GM12878 (cell line): ENCODE data around the gene UNC13A. TPM values are rescaled to one million over a fixed set of nuclear protein-coding genes. Genes with fewer than 3 reads are reported as not detected.

ENCODE experiments used
- ATAC-seq: fragments of 200-7000 bp; cut with Tn5 transposase; 3 replicates; pipeline ENCODE4 v1.9.1; 2020; ENCODE audit warnings: mild to moderate bottlenecking, moderate library complexity
- BruUV-seq: library from RNA; stranded (reverse); fragments of 400-500 nt; replicated peaks from 2 replicates; lab custom pipeline; 2021; lab: Mats Ljungman, UMichigan
- CTCF ChIA-PET: fragments of 300-600 bp; sonication (Branson Sonifier 250); formaldehyde crosslinking; extraction: SDS; loops from one replicate; lab custom pipeline; 2021; ENCODE audit warnings: inconsistent platforms; lab: Yijun Ruan, JAX
- POLR2A ChIA-PET: fragments of 350-600 bp; formaldehyde crosslinking; extraction: SDS; loops from one replicate; lab custom pipeline; 2021; ENCODE audit warnings: inconsistent platforms; lab: Charles Lee
- RAD21 ChIA-PET: fragments of 300-600 bp; sonication (Branson Sonifier 250); formaldehyde crosslinking; loops from one replicate; lab custom pipeline; 2023; ENCODE audit warnings: antibody characterized with exemption; ENCODE audit not compliant: unreplicated experiment; lab: Charles Lee
- SMC1A ChIA-PET: fragments of 300-600 bp; sonication (Branson Sonifier 250); formaldehyde crosslinking; loops from one replicate; lab custom pipeline; 2023; ENCODE audit not compliant: unreplicated experiment, uncharacterized antibody; lab: Charles Lee
- DNase-seq: peaks from one replicate; pipeline ENCODE4 v3.0.0-alpha.2; 2011; ENCODE audit warnings: low read depth, low spot score
- FAIRE-seq: peaks from 3 replicates; lab custom pipeline; 2011; peaks lifted over from hg19 to GRCh38; lab: Jason Lieb, UNC
- H2AFZ ChIP-seq: 2 replicates; pipeline ENCODE4 v1.6.0; 2011; ENCODE audit warnings: low read depth, low read length, control low read depth; ENCODE audit not compliant: control insufficient read depth
- H3K27ac ChIP-seq: 2 replicates; pipeline ENCODE4 v1.5.1; 2011; ENCODE audit warnings: control low read depth; ENCODE audit not compliant: control insufficient read depth, insufficient read depth
- H3K27me3 ChIP-seq, 2 experiments: replicated peaks in 1 of 2; 2 replicates each; pipeline versions ENCODE4 v1.6.0 to v1.6.1; 2011; ENCODE audit warnings: low read length in 1 of 2; ENCODE audit not compliant: control insufficient read depth in 2 of 2, insufficient read depth in 2 of 2
- H3K36me3 ChIP-seq, 2 experiments: 2 replicates each; pipeline ENCODE4 v1.5.1; 2011; ENCODE audit warnings: low read length in 1 of 2; ENCODE audit not compliant: control insufficient read depth in 2 of 2, insufficient read depth in 2 of 2
- H3K4me1 ChIP-seq: 2 replicates; pipeline ENCODE4 v1.6.1; 2011; ENCODE audit warnings: mild to moderate bottlenecking, low read length, moderate library complexity, mixed read lengths; ENCODE audit not compliant: control insufficient read depth, insufficient read depth
- H3K4me2 ChIP-seq: 2 replicates; pipeline ENCODE4 v1.6.0; 2011; ENCODE audit warnings: control low read depth; ENCODE audit not compliant: control insufficient read depth, insufficient read depth
- H3K4me3 ChIP-seq: fragments of 200-600 bp; sonication (generic); 2 replicates; pipeline ENCODE4 v1.5.1; 2016
- H3K79me2 ChIP-seq: 2 replicates; pipeline ENCODE4 v1.6.0; 2011; ENCODE audit warnings: low read length; ENCODE audit not compliant: control insufficient read depth, insufficient read depth
- H3K9ac ChIP-seq: 2 replicates; pipeline ENCODE4 v1.8.0; 2011; ENCODE audit warnings: low read length, control low read depth, mixed read lengths; ENCODE audit not compliant: control insufficient read depth, insufficient read depth
- H3K9me3 ChIP-seq: replicated peaks from 3 replicates; pipeline ENCODE4 v1.5.1; 2011; ENCODE audit warnings: mild to moderate bottlenecking, low read length; ENCODE audit not compliant: control insufficient read depth, insufficient read depth
- H4K20me1 ChIP-seq: 2 replicates; pipeline ENCODE4 v1.6.0; 2011; ENCODE audit not compliant: control insufficient read depth, insufficient read depth
- CBFB ChIP-seq: IDR thresholded peaks from 2 replicates; pipeline ENCODE4 v1.6.1; 2016; ENCODE audit warnings: antibody characterized with exemption, low read depth
- EGR1 ChIP-seq, 2 experiments: IDR thresholded peaks; 1 replicate in 1 of 2; 2 replicates in 1 of 2; pipeline ENCODE4 v1.6.1; 2011 to 2012; ENCODE audit warnings: low read depth in 2 of 2, low read length in 2 of 2, borderline replicate concordance in 1 of 2, mild to moderate bottlenecking in 1 of 2, moderate library complexity in 1 of 2
- MYB ChIP-seq: fragments of 150-350 bp; IDR thresholded peaks from 2 replicates; pipeline ENCODE4 v1.6.1; 2014; ENCODE audit warnings: mild to moderate bottlenecking, low read depth, low read length, borderline replicate concordance
- NBN ChIP-seq: fragments of 450-650 bp; IDR thresholded peaks from 2 replicates; pipeline ENCODE4 v1.6.1; 2016
- NFIC ChIP-seq: IDR thresholded peaks from 2 replicates; pipeline ENCODE4 v1.6.1; 2012; ENCODE audit warnings: low read depth, mild to moderate bottlenecking, inconsistent platforms, low read length, moderate library complexity
- NFYA ChIP-seq: IDR thresholded peaks from 2 replicates; pipeline ENCODE4 v1.6.1; 2011; ENCODE audit warnings: low read depth, mild to moderate bottlenecking, low read length, improper control_type of control experiment, borderline replicate concordance
- NFYB ChIP-seq: IDR thresholded peaks from 2 replicates; pipeline ENCODE4 v1.6.1; 2011; ENCODE audit warnings: low read depth, mild to moderate bottlenecking, low read length, improper control_type of control experiment, moderate library complexity; ENCODE audit not compliant: insufficient read depth
- PRDM15 ChIP-seq: fragments of 450-650 bp; formaldehyde crosslinking; IDR thresholded peaks from 2 replicates; pipeline ENCODE4 v1.4.0; 2020; ENCODE audit warnings: mild to moderate bottlenecking, moderate library complexity
- RAD51 ChIP-seq: fragments of 450-650 bp; IDR thresholded peaks from 2 replicates; pipeline ENCODE4 v1.6.1; 2016; ENCODE audit warnings: moderate library complexity, mild to moderate bottlenecking, inconsistent platforms
- RCOR1 ChIP-seq: conservative IDR thresholded peaks from 2 replicates; pipeline ENCODE4 v1.6.1; 2012; ENCODE audit warnings: low read depth, low read length, improper control_type of control experiment
- SREBF2 ChIP-seq: IDR thresholded peaks from 2 replicates; pipeline ENCODE4 v1.6.1; 2012; ENCODE audit warnings: mild to moderate bottlenecking, low read length
- TBL1XR1 ChIP-seq: IDR thresholded peaks from 2 replicates; pipeline ENCODE4 v1.6.1; 2012; ENCODE audit warnings: low read depth, low read length, improper control_type of control experiment
- TCF7 ChIP-seq: IDR thresholded peaks from 2 replicates; pipeline ENCODE4 v1.6.1; 2014; ENCODE audit warnings: antibody characterized with exemption, borderline replicate concordance
- ZBTB11 ChIP-seq: fragments of 450-650 bp; formaldehyde crosslinking; IDR thresholded peaks from 2 replicates; pipeline ENCODE4 v1.5.0; 2022; ENCODE audit warnings: mild to moderate bottlenecking, missing genetic modification characterization
- ZBTB33 ChIP-seq: fragments of 450-650 bp; IDR thresholded peaks from 2 replicates; pipeline ENCODE4 v1.6.1; 2017; ENCODE audit warnings: mild to moderate bottlenecking
- ZSCAN29 ChIP-seq: fragments of 450-650 bp; IDR thresholded peaks from 2 replicates; pipeline ENCODE4 v1.6.1; 2017; ENCODE audit warnings: mild to moderate bottlenecking, moderate library complexity
- WGBS: methylation state at CpG from one replicate; pipeline ENCODE4 v1.1.6; 2016; ENCODE audit warnings: low lambda C conversion rate; ENCODE audit not compliant: insufficient replicate concordance, insufficient coverage; ENCODE audit errors: missing lambda C conversion rate; 5-methylcytosine and 5-hydroxymethylcytosine counted together
- in situ Hi-C: fragments of 300-500 bp; cut with MboI; formaldehyde crosslinking; loops from 9 replicates; pipeline ENCODE4 v1.14.3; 2018; ENCODE audit warnings: mixed read lengths
- intact Hi-C: fragments of 100-400 bp; cut with micrococcal nuclease; formaldehyde crosslinking; loops from one replicate; pipeline ENCODE4 v1.14.2; 2022; ENCODE audit not compliant: unreplicated experiment
- polyA plus RNA-seq, 11 experiments: library from polyadenylated mRNA; depleted of rRNA in 4 of 11; unstranded in 6 of 11; stranded (reverse) in 5 of 11; fragments of >200 nt; fragmentation: Nextera tagmentation in 4 of 11; fragmentation: Illumina TruSeq in 1 of 11; extraction: Ambion mirVana in 4 of 11; extraction: Trizol in 1 of 11; gene quantifications; 1 replicate in 1 of 11; 2 replicates in 10 of 11; pipeline versions ENCODE4 v1.2.1 to v1.2.3, GENCODE V29; 2011 to 2016; ENCODE audit warnings: inconsistent platforms in 2 of 11, missing spikeins in 2 of 11, low read depth in 1 of 11
- total RNA-seq, 4 experiments: library from RNA; depleted of rRNA in 3 of 4; stranded (reverse); fragments of >200 nt in 3 of 4; fragmentation: Illumina TruSeq in 1 of 4; extraction: Trizol in 1 of 4; gene quantifications; 2 replicates each; pipeline versions ENCODE4 v1.2.1 to v1.2.3, GENCODE V29; 2013 to 2021

UNC13A gene
- total and polyA plus RNA-seq, 10 of the 15 experiments (the other 5 are each of a cell fraction or from before 2014, with no cell fraction given) = under 0.01 to 0.23 (median 0.13) TPM; not detected in 1

- Histone ChIP-seq H2AFZ (no peak overlapping the region), H3K79me2 (no peaks in the 10 kb centered on the region), H3K4me1 (peaks cover 16% of the 10 kb centered on the region), H3K9me3 (no peaks in the 10 kb centered on the region), H3K4me2 (no peak overlapping the region), H3K9ac (no peak overlapping the region), H3K27ac (no peak overlapping the region), H3K36me3 (peaks cover 4 to 14% of the 10 kb centered on the region in 2 experiments), H4K20me1 (no peaks in the 10 kb centered on the region), H3K27me3 (no peaks in the 10 kb centered on the region), H3K4me3 (no peak overlapping the region)
- ATAC-seq = no peak
- in situ Hi-C loops (no loop called here), intact Hi-C loops (no loop called here)
- RAD21 ChIA-PET = interaction anchor here (0.7 to 7.1 kb wide), 5 partner anchors 10 to 45 kb away, joined by 3 to 76 read pairs (median 3); partner anchors contain the start of gene FCHO1
- POLR2A ChIA-PET = interaction anchor here (0.6 to 3.3 kb wide), 7 partner anchors 10 to 431 kb away, joined by 3 to 22 read pairs (median 4); partner anchors contain the start of gene MAP1S
- BruUV-seq = no TSS peak
- CTCF ChIA-PET = interaction anchor here (0.7 to 3.4 kb wide), 5 partner anchors 11 to 122 kb away, joined by 3 to 20 read pairs (median 4); no protein-coding TSS in a partner anchor
- WGBS = 83% methylated on average over 7 of the region's 7 CpGs
- SMC1A ChIA-PET = interaction anchor here (1.0 to 9.9 kb wide), 6 partner anchors 10 to 39 kb away, joined by 3 to 93 read pairs (median 12); partner anchors contain the start of genes FCHO1 and MAP1S
- no peak for FAIRE-seq
- no peak for DNase-seq
- TF ChIP-seq NFIC = no peak
- TF ChIP-seq TBL1XR1 = no peak
- TF ChIP-seq SREBF2 = no peak
- TF ChIP-seq PRDM15 (CRISPR knock-in tag) = no peak
- TF ChIP-seq ZBTB11 (CRISPR knock-in tag) = no peak
- TF ChIP-seq NBN = no peak
- no peak for TF ChIP-seq MYB
- no peak for TF ChIP-seq ZSCAN29
- TF ChIP-seq TCF7 = no peak
- no peak for TF ChIP-seq RAD51
- no peak for TF ChIP-seq RCOR1
- no peak for TF ChIP-seq CBFB
- no peak for TF ChIP-seq NFYB
- TF ChIP-seq ZBTB33 = no peak
- TF ChIP-seq NFYA = no peak
- TF ChIP-seq EGR1 (IDR thresholded peaks at IDR 0.05; ENCODE audit: borderline replicate concordance in 1 of 2, low read depth in 2 of 2, low read length in 2 of 2) = no peak
Measured at GRCh38 chr19:17737690-17738153, 49.6 kb upstream of the UNC13A start.
